NCI-H2227 treated with DMSO at 0.1 percent for 48 hours (cell line): ENCODE measurements around the gene PHACTR2.
"Not testable (repeated sequence)": the region's sequence is repeated elsewhere in the genome, so short reads cannot be mapped to it uniquely, and the experiment has no call there.

Experiments used
- DNase-seq: peaks from one replicate; lab custom pipeline; 2025; lab: John Stamatoyannopoulos, UW

Gene PHACTR2

DNA sequence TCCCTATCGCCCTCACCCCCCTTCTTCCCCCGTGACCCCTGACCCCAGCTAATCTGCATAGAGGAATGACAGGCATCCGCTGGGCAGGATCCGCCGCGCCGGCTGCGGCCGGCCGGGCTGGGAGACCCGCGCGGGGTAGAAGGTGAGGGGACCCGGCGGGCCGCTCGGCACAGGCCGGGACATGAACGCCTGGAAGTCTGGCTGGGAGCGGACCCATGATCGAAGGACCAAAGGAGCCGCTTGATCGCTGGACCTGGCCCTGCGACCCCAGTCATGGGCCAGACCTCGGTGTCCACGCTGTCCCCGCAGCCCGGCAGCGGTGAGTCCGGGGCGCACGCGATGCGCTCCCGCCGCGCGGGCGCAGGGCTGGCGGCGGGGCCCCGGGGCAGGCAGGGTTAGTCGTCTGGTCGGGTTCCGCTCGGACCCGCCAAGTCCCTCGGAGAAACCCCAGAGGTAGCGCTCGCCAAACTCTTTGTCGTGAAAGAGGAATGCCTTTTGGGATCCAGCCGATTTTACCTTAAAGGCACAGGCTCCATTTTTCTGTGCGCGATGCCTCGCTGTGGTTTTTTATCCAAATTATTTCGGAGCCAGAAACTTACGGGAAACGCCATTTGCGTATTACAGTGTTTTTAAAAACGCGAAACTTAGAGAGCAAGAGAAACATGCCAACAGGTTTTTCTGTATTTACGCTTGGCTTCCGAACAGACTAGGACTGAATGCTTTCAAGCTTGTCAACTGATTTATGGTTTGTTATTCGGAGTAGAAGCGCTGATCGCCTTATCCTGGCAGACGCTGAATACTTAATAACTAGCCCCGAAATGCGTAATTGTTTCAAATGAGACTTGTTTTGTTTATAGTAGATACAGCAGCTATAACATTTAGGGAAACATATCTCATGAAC is at the start of gene PHACTR2:
Gene PHACTR2, plus strand, starts transcription at position 75 of the 901 bp plus-strand sequence. Its CDS starts 199 bp downstream, at position 274.
- peak; percentile 15 for DNase-seq

DNA sequence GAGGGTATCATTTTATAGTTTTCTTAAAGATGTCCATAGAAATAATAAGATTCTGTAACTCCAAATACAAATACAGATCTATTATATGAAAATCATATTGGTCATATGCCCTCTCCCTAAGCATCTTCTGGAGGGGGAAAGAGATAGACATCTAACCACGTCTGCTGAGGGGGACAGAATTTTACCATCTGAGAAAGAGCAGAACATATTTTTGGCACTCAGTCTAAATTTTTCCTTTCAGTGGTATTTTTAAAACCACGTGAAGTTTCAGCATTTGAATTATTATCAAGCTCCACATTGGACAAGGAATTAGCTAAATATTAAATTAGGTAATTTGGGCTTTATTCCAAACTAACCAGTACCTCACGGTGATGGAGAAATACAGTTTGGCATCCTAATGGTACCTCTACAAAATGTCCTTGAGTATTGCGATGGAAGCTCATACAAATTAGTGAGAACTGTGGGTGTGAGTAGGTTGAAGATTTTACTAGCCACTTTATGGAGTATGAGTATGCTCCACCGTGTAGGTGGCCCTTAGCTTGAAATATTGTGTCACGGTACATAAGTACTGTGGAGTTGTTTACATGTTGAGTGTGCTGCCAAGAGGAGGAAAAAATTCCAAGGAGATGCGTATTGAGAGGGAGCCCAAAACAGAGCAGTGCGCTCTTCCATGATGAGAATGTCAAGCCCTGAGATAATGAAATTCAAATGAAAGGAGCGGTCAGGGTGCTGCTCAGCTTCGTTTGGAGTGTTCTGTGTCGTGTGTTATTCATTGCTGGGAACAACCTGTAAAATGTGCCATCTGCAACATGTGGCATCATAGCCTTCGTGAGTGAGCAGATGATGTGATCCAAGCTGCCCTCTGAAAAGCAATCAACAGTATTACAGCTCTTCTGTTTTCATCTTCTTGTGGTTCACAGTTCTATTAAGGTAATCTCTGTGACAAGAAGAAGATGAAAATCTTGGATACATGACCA is 48.4 kb upstream of the PHACTR2 start:
- no peak for DNase-seq

DNA sequence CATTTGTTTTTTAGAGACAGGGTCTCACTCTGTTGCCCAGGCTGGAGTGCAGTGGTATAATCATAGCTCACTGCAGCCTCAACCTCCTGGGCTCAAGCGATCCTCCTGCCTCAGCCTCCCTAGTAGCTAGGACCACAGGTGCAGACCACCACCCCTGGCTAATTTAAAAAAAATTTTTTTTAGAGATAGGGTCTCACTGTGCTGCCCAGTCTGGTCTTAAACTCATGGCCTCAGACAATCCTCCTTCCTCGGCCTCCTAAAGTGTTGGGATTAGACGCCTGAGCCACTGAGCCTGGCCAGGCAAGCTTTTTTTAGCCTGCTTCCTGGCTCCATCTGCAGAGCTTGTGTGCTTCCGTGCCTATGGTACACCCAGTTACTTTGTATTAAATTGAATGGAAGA is 46.6 kb upstream of the PHACTR2 start:
- DNase-seq: not testable (repeated sequence)

DNA sequence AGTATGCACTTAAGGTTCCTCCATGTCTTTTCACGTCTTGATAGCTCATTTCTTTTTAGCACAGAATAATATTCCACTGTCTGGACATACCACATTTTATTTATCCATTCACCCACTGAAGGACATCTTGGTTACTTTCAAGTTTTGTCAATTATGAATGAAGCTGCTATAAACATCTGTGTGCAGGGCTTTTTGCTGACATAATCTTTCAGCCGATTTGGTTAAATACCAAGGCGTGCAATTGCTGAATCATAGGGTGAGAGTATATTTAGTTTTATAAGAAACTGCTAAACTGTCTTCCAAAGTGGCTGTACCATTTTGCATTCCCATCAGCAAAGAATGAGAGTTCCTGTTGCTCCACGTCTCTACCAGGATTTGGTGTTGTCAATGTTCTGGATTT is 44.9 kb upstream of the PHACTR2 start:
- DNase-seq: no peak

DNA sequence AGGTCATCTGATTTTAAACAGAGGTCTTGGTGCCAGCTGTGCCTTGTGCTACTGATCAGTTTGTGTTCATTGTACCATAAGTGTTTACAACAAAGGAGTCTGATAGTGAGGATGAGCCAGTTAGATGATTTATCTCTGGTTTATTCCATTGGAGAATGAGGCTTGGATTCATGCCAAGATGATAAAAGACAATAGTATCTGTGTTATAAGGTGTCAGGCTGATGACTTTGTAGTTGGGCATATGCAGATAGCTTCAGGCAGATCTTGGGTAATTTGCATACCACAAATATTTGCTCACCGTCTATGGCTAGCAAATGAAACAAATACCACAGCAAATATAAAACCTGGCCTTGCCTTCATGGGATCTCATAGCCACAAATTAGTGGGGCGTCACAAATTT is 43.3 kb upstream of the PHACTR2 start:
- DNase-seq: no peak

DNA sequence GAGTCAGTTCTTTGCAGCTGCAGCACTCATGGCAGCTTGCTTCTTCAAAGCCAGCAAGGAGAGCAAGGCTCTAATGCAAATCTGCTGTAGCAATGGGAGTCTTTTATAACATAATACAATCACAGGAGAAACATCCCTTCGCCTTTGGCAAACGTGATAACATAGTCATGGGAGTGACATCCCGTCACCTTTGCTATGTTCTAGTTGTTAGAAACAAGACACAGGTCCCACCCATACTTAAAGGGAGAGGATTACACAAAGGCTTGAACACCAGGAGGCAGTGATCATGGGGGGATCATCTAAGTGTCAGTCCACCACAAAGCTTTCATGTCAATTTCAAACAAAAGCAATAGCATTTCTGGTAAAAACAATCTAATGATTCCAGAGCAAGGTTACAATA is 40.1 kb upstream of the PHACTR2 start:
- no peak for DNase-seq

DNA sequence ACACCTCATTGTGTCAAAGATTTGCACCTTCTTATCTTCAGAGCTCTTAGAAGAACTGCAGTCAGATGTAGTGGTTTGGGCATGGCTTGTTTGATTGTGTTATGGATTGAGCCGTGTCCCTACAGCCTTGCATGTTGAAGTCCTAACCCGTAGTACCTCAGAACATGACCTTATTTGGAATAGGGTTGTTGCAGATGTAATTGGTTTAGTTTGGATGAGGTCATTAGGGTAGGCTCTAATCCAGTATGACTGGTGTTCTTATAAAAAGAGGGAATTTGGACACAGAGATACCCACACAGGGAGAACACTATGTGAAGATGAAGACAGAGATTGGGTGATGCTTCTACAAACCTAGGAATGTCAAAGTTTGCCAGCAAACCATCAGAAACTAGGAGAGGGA is 35.4 kb upstream of the PHACTR2 start:
- DNase-seq: no peak

DNA sequence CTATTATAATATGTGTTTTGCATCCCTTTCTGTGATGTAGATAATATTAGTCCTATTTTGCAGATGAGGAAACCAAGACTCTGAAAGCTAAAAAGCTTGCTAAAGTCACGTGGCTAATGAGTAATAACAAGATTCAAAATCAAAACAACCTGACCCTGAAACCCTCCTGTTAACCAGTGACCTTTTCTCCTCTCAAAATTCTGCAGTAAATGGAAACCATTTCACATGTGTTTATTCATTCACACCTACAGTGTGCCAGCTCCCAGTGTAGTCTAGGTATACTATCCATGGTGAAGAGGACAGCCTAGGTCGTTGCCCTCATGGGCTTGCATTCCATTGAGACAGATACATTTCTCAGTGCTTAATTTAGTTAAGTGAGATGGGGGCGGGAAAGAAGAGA is 30.6 kb upstream of the PHACTR2 start:
- no peak for DNase-seq

DNA sequence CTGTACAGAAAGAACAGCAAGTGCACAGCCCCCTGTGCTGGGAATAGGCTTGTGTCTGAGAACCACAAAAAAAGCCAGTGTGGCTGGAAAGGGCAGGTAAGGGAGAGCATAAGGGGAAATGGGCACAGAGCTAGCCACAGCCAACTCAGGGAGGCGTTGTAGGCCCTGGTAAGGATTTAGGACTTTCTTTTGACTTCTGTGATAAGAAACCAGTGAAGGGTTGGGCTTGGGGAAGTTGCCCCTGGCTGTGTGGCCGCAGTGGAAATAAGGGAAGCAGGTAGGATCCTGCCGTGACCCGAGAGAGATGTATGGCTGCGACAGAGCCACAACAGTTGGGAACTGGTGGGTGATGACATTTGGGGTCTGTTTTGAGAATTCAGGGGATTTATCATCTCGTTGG is 30.0 kb upstream of the PHACTR2 start:
- DNase-seq: no peak

DNA sequence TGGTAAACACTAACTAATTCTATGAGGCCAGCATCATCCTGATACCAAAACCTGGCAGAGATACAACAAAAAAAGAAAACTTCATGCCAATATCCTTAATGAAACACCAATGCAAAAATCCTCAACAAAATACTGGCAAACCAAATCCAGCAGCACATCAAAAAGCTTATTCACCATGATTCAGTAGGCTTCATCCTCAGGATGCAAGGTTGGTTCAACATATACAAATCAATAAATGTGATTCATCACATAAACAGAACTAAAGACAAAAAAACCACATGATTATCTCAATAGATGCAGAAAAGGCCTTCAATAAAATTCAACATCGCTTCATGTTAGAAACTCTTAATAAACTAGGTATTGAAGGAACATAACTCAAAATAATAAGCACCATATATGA is 28.4 kb upstream of the PHACTR2 start:
- DNase-seq: not testable (repeated sequence)

DNA sequence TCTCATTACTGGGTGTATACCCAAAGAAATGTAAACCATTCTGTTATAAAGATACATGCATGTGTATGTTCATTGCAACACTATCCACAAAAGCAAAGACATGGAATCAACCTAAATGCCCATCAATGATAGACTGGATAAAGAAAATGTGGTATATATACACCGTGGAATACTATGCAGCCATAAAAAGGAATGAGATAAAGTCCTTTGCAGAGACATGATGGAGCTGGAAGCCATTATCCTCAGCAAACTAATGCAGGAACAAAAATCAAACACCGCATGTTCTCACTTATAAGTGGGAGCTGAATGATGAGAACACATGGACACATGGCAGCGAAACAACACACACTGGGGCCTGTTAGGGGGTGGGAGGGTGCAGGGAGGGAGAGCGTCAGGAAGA is 26.4 kb upstream of the PHACTR2 start:
- DNase-seq: not testable (repeated sequence)

DNA sequence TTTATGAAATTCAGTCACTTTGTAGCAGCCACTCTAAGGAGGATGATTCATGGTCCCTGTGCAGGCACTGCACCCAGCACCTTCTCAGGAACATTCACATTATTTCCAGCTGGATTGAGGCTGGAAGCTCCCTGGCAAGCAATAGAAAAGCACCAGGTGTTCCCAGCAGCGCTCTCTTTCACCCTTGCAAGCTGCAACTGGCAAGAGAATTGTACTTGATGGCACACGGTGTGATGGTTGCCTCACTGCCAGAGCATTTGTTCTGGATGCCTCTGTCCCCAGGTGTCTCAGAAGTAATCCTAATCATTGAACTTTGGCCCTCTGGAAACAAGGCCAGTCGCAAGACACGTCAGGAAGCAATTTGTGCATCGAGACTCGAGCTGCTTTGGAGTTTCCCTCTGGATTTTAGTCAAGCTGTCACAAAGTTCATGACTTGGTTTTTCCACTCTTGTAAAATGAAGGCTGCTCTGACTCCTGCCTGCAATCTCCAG is 24.9 kb upstream of the PHACTR2 start:
- no peak for DNase-seq

DNA sequence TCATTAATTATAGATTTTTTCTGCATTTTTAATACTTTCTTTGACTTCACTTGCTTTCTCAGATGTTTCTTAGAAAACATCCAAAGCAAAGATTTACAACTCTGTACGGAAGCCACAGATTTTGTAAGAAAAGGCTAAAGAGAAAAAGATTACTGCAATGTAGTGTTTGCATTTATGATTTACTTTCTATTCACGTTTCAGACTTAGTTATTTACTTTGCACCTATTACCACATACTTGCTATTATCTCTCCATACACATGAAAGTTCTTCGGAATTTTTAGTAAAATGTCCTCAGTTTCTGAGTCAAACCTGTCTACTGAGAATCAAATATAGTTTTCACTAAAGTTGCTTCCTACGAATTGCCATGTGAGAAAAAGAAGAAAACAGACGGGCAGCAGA is 22.2 kb upstream of the PHACTR2 start:
- no peak for DNase-seq

DNA sequence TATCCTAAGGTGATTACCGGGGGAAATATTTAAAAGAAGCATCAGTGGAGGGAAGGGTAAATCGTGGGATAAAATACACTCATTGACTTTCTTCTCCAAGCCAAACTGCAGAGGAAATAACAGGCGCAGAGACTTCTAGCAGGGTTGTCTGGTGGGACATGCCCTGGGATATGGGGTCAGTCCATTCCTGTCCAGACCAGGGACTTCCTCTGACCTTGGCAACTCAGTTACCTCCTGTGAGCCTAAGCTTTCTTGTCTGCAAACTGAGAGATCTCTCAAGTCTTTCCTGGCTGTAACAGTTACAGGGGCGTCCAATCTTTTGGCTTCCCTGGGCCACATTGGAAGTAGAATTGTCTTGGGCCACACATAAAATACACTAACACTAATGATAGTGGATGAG is 21.7 kb upstream of the PHACTR2 start:
- no peak for DNase-seq

DNA sequence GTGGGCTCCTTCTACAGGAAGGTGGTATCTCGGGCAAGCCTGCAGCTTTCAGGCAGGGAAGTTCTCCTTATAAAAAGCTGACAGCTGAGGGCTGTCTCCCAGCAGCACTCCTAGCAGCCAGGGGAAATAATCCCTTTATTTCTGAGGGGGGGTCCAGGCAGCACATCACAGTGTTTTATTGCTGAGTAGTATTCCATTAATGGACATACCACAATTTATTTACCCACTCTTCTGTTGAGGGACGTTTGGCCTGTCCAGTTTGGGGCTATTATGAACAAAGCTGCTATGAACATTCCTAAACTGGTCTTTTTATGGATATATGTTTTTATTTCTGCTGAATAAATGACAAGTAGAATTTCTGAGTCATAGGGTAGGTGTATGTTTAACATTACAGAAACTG is 20.0 kb upstream of the PHACTR2 start:
- DNase-seq: no peak

DNA sequence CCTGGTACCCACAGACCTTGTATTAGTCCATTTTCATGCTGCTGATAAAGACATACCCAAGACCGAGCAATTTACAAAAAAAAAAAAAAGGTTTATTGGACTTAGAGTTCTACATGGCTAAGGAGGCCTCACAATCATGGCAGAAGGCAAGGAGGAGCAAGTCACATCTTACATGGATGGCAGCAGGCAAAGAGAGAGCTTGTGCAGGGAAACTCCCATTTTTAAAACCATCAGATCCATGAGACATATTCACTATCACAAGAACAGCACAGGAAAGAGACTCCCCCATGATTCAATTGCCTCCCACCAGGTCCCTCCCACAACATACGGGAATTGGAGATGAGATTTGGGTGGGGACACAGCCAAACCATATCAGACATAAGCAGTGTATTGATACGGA is 17.6 kb upstream of the PHACTR2 start:
- not testable (repeated sequence) for DNase-seq

DNA sequence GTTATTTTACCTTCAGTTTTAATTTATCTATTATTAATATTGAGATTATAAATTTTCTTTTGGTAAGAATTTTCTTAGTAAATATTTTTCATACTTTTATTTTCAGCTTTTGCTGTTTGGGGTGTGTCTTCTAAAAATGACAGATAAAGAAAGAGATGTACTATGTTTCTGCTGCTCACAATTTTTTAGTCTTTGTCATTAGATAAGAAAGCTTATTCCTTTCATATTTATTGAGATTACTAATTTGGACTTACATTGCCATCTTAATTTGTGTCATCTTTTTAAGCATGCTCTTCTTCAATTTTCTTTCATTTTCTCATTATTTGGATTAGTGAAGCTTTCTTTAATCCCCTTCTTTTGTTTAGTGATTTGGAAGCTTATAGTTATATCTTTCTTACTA is 13.6 kb upstream of the PHACTR2 start:
- no peak for DNase-seq

DNA sequence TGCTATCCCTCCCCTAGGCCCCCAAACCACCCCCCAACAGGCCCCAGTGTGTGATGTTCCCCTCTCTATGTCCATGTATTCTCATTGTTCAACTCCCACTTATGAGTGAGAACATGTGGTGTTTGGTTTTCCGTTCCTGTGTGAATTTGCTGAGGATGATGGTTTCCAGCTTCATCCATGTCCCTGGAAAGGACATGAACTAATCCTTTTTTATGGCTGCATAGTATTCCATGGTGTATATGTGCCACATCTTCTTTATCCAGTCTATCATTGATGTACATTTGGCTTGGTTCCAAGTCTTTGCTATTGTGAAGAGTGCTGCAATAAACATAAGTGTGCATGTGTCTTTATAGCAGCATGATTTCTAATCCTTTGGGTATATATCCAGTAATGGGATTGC is 11.8 kb upstream of the PHACTR2 start:
- DNase-seq: not testable (repeated sequence)

DNA sequence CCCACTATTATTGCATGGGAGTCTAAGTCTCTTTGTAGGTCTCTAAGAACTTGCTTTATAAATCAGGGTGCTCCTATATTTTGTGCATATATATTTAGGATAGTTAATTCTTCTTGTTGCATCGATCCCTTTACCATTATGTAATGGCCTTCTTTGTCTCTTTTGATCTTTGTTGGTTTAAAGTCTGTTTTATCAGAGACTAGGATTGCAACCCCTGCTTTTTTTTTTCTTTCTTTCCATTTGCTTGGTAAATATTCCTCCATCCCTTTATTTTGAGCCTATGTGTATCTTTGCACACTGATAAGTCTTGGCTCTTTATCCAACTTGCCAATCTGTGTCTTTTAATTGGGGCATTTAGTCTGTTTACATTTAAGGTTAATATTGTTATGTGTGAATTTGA is 8.3 kb upstream of the PHACTR2 start:
- DNase-seq: not testable (repeated sequence)

DNA sequence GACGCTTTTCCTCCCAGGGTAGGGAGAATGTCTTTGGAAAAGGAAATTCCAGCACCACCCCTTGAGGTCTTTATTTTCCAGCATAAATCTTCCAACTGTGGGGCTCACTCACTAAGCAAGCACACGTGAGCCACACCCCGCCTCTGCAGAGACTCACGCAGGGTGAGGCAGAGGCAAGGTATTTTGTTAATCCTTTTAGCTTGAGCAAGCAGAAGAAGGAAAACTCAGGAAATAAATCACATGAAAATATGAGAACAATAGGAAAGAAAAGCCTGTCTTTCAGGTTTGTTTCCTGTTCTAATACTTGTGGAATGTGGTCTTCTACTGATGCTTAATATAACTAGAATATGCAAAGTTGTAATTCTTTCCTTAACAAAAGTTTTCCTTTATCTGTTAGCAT is 4.1 kb upstream of the PHACTR2 start:
- no peak for DNase-seq

DNA sequence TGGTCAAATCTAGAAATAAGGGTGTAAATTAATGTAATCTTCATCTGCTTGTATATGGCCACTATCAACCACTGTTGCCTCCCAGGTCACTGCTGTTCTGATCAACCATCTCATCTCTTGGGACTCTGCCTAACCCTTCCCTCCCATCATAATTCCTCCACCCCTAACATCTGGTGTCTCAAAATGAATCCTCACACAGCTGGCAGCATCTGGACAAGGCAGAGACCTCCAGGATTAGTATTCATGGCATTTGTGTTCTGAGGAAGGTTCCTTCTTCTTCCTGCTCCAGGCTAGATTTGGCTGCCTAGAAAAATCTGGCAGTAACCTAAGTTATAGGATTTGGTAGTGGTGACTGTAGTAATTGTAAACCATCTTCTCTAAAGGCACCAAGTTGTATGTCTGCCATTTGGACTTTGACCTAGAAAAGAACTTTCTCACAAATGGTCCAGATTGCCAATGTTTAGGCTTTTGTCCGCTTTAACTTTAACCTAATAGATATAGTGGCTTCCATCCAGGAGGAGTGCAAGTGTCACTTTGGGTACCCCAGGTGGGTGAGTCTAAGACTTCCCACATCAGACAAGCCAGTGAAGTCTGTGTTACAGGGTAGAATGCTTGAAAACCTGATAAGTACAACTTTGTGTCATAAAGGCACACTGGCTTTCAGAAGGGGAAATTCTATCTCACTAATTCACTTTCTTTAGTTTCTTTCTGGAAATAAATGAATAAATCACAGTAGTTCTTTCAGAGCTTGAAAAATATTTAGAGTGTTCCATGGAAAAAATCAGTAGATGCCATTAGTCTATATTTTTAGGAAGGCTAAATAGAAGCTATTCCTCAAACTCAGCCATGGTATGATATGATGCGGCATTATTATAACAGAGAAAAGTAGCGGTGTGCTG is 3.0 kb upstream of the PHACTR2 start:
- DNase-seq: no peak
